Measurements from ENCODE around the gene EYA2. TPM values are rescaled to one million over a fixed set of nuclear protein-coding genes. Genes with fewer than 3 reads are reported as not detected.

The EYA2 gene
- total and polyA plus RNA-seq, 2 donors (not counting 3 experiments of a cell fraction or from before 2014, with no cell fraction given) = not detected

- H3K4me1 ChIP-seq (ENCODE audit: control insufficient read depth, extremely low read depth, insufficient read depth, low read length) = no peaks in the 10 kb centered on the region
- no peaks in the 10 kb centered on the region for H3K9me3 ChIP-seq (replicated peaks; ENCODE audit: control insufficient read depth, insufficient read depth, low read length)
- no peak overlapping the region for H3K4me2 ChIP-seq (ENCODE audit: insufficient read depth, low read length)
- ChIA-PET POLR2A (no interaction called here), CTCF (no interaction called here)
- intact Hi-C loops (cut with micrococcal nuclease) (no loop called here), dilution Hi-C loops (cut with MboI; ENCODE audit: extremely low pct_ligation_motif_present, low sequenced_read_pairs) (no loop called here)
- no peak for TF ChIP-seq EZH2 (IDR thresholded peaks at IDR 0.05; ENCODE audit: borderline replicate concordance, low read depth, low read length, severe bottlenecking)
- no peak for TF ChIP-seq POLR2A (IDR thresholded peaks at IDR 0.05; ENCODE audit: low read depth, low read length)
- TF ChIP-seq JUN (IDR thresholded peaks at IDR 0.05; ENCODE audit: borderline replicate concordance, insufficient read depth, insufficient read length, low read depth) = no peak
- TF ChIP-seq MAX (IDR thresholded peaks at IDR 0.05; ENCODE audit: insufficient read depth, insufficient read length) = no peak
- no peak for TF ChIP-seq POLR2AphosphoS5 (IDR thresholded peaks at IDR 0.05; ENCODE audit: insufficient read depth, low read depth, low read length)
- no peak for TF ChIP-seq GATA2 (IDR thresholded peaks at IDR 0.05; ENCODE audit: insufficient read depth, insufficient read length, low read depth, low read length)
- TF ChIP-seq, protein P1, sequence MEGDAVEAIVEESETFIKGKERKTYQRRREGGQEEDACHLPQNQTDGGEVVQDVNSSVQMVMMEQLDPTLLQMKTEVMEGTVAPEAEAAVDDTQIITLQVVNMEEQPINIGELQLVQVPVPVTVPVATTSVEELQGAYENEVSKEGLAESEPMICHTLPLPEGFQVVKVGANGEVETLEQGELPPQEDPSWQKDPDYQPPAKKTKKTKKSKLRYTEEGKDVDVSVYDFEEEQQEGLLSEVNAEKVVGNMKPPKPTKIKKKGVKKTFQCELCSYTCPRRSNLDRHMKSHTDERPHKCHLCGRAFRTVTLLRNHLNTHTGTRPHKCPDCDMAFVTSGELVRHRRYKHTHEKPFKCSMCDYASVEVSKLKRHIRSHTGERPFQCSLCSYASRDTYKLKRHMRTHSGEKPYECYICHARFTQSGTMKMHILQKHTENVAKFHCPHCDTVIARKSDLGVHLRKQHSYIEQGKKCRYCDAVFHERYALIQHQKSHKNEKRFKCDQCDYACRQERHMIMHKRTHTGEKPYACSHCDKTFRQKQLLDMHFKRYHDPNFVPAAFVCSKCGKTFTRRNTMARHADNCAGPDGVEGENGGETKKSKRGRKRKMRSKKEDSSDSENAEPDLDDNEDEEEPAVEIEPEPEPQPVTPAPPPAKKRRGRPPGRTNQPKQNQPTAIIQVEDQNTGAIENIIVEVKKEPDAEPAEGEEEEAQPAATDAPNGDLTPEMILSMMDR (IDR thresholded peaks at IDR 0.05; ENCODE audit: extremely low read depth in 1 of 2, insufficient read depth in 1 of 2, low read depth in 1 of 2, low read length in 2 of 2) = no peak
- no peak for TF ChIP-seq FOS (IDR thresholded peaks at IDR 0.05; ENCODE audit: borderline replicate concordance, insufficient read depth, low read length)
- no peak for TF ChIP-seq MYC (IDR thresholded peaks at IDR 0.05; ENCODE audit: low read depth, low read length)
- no TSS peak for BruUV-seq (replicated peaks)
- DNase-seq (ENCODE audit: low read depth, low spot score) (no peak), FAIRE-seq (no peak)
- no peak overlapping the region for H3K4me3 ChIP-seq (replicated peaks in 1 of 3; ENCODE audit: insufficient read depth in 1 of 3, low read depth in 1 of 3, low read length in 3 of 3)
- no peaks in the 10 kb centered on the region for H4K20me1 ChIP-seq (replicated peaks; ENCODE audit: control insufficient read depth, extremely low read depth, insufficient read depth, low read length)
- H3K27me3 ChIP-seq (ENCODE audit: control insufficient read depth in 2 of 2, insufficient read depth in 2 of 2, low read length in 2 of 2) = no peaks in the 10 kb centered on the region
- H2AFZ ChIP-seq (ENCODE audit: low read depth, low read length) = no peak overlapping the region
- H3K79me2 ChIP-seq (ENCODE audit: control insufficient read depth, insufficient read depth, low read length) = no peaks in the 10 kb centered on the region
- H3K27ac ChIP-seq (ENCODE audit: insufficient read depth, low read depth, low read length) = no peak overlapping the region
- no peak overlapping the region for H3K9ac ChIP-seq (replicated peaks; ENCODE audit: extremely low read depth, insufficient read depth, low read length)
- no peaks in the 10 kb centered on the region for H3K36me3 ChIP-seq (ENCODE audit: control insufficient read depth in 2 of 2, extremely low read depth in 1 of 2, insufficient read depth in 2 of 2, low read length in 2 of 2)
- no peaks in the 10 kb centered on the region for H3K9me1 ChIP-seq (replicated peaks; ENCODE audit: control insufficient read depth, extremely low read depth, insufficient read depth, low read length)
Observed at GRCh38 chr20:47165376-47165865, 270.8 kb downstream of the EYA2 start.

Measured in endothelial cell of umbilical vein (primary cell).